AG09309 (cell line): ENCODE data around the gene CLTA.
"Not testable (repeated sequence)": the region's sequence is repeated elsewhere in the genome, so short reads cannot be mapped to it uniquely, and the experiment has no call there.

Experiments
- DNase-seq: peaks from one replicate; pipeline ENCODE4 v3.0.0-alpha.2; 2010; ENCODE audit warnings: low read depth
- H3K4me3 ChIP-seq: 2 replicates; pipeline ENCODE4 v1.5.1; 2011; ENCODE audit warnings: mild to moderate bottlenecking, low read depth, low read length, moderate library complexity; ENCODE audit not compliant: control insufficient read depth
- CTCF ChIP-seq: IDR thresholded peaks from 2 replicates; pipeline ENCODE4 v1.5.1; 2011; ENCODE audit warnings: mild to moderate bottlenecking, low read depth, low read length, inconsistent platforms; ENCODE audit not compliant: insufficient read depth, control insufficient read depth; ENCODE audit errors: missing control alignments

The CLTA gene

DNA sequence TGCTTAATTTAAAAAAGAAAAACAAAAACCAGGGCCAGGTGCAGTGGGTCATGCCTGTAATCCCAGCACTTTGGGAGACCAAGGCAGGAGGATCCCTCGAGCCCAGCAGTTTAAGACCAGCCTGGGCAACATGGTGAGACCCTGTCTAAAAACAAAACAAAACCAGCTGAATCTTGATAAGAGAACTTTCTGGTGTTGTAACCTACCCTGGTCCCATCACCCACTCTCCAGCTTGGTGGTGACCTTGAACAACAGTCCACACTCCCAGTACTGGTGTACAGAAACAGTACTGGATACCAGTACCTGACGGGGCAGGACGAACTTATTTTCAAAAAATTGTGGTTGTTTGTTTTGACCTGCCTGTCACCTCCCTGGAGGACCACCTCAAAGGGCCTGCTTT, 30.9 kb downstream of the CLTA start:
- no peak for DNase-seq
- no peak for TF ChIP-seq CTCF
- no peak overlapping the region for H3K4me3 ChIP-seq

DNA sequence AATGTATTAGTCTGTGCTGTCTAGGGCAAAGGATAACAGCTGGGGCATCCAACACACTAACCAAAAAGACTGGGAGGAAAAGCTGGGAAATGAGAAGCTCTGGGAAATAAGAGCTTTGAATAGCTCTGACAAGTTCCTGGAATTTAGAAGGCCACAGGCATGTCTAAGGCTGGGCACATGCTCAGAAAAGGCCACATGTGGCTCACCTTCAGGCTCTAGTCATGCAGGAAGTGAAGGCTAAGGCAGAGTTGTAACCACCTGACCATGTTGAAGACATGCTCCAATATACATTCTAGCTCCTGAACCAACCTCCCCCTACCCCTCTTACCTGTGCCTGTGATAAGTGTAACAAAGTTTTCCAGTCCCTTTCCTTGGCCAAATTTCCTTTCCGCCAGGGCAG, 31.7 kb downstream of the CLTA start:
- TF ChIP-seq CTCF: no peak
- DNase-seq: no peak

DNA sequence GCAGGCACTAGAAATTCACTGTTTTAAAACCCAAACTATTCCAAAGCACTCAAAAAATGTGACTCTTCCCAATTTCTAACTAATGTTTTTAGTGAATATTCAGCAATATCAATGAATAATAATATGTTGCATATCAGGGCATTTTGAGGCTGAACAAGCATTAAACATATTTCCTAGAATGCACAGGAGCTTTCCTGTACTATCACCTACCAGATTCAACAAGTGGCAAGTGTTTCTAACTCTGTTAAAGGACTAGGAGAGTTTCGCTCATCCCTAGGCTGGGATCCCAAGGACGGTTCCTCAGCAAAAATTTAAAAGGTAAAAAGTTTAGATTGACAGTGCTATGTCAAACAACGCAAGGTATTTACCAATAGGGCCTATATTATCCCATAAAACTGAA, 46.5 kb downstream of the CLTA start:
- no peak for TF ChIP-seq CTCF
- no peak overlapping the region for H3K4me3 ChIP-seq
- DNase-seq: no peak

More for the DNA sequence above, 31.7 kb downstream of the CLTA start:
- no peak overlapping the region for H3K4me3 ChIP-seq

DNA sequence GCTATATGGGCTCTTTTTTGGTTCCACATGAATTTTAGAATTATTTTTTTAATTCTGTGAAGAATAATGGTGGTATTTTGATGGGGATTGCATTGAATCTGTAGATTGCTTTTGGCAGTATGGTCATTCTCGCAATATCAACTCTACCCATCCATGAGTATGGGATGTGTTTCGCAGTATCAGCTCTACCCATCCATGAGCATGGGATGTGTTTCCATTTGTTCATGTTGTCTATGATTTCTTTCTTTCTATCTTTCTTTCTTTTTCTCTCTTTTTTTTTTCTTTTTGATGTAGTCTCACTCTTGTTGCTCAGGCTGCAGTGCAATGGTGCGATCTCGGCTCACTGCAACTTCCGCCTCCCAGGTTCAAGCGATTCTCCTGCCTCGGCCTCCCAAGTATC, 48.5 kb downstream of the CLTA start:
- not testable (repeated sequence) for DNase-seq, H3K4me3 ChIP-seq

GRCh38 chr9:36239675-36240074, 49.0 kb downstream of the CLTA start:
- not testable (repeated sequence) for DNase-seq, H3K4me3 ChIP-seq

DNA sequence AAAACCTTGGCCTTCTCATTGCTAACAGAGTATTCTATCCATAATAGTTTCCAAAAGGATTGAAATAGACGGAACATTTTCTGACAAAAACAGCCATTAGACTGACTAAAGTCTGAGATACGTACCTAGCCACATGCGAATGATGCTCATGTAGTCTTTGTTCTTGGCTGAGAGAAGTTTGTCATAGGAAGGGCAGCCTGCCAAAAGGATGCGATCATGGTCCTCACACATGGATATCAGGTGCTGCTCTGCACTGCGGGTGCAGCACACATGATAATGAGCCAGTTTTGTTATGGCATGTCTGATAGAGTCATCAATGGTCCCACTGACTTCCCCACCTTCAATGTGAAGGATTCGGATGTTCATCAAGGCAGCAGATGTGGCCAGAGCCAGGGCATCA, 55.2 kb downstream of the CLTA start:
- DNase-seq: no peak
- TF ChIP-seq CTCF: no peak

DNA sequence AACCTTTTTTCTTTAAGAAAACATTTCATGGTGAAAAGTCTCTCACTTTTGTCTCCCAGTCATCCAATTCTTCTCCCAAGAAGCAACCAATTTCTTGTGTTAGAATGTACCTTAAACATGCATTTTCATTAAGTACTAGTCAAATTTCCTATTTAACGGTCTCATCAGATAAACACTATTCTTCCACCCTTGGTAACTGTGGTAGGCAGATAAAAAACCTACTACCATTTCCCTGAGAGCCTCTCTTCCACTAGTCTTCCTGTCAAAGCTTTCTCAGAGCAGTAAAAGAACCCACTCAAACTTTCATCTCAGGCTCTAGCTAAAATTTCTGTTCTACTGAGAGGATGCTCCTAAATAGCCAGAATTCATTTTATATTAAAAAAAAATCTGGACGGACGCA, 56.6 kb downstream of the CLTA start:
- TF ChIP-seq CTCF: no peak
- DNase-seq: no peak
- no peak overlapping the region for H3K4me3 ChIP-seq

More for the DNA sequence above, 55.2 kb downstream of the CLTA start:
- H3K4me3 ChIP-seq: no peak overlapping the region

GRCh38 chr9:36248061-36248460, 57.3 kb downstream of the CLTA start:
- not testable (repeated sequence) for DNase-seq, H3K4me3 ChIP-seq
- peak; percentile 8 for TF ChIP-seq CTCF
